A673 (cell line): ENCODE results near the gene IL4.

ENCODE experiments used
- EZH2 ChIP-seq: fragments of 200-600 bp; sonication (generic); IDR thresholded peaks from 2 replicates; pipeline ENCODE4 v1.6.1; 2017; ENCODE audit warnings: borderline replicate concordance, low read depth, mild to moderate bottlenecking, mixed read lengths, antibody characterized with exemption, low read length; ENCODE audit not compliant: poor library complexity, severe bottlenecking
- TF ChIP-seq, protein P1 (sequence below): fragments of 300-800, 200-600 bp; sonication (generic); conservative IDR thresholded peaks from 2 replicates; pipeline ENCODE4 v1.5.1; 2017; ENCODE audit warnings: low read depth, mild to moderate bottlenecking, antibody characterized with exemption, low read length, moderate library complexity, mixed read lengths

DNA sequence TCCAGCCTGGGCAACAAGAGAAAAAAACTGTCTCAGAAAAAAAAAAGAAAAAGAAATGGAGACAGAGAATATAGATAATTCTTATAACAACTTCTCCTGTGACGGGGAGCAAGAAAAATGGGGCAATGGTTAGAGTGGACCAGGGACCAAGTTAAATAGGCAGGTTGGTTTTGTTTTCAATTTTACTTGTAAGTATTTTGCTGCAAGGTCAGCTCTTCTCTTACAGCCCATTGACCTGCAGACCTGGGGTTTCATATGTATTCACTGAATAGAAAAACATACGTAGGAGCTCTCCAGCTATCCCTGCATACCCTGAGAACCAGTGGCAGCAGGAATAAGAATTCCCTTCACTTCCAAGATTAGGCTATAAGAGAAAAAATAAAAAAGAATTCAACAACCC lies 45.0 kb upstream of the IL4 start:
- TF ChIP-seq, protein P1, sequence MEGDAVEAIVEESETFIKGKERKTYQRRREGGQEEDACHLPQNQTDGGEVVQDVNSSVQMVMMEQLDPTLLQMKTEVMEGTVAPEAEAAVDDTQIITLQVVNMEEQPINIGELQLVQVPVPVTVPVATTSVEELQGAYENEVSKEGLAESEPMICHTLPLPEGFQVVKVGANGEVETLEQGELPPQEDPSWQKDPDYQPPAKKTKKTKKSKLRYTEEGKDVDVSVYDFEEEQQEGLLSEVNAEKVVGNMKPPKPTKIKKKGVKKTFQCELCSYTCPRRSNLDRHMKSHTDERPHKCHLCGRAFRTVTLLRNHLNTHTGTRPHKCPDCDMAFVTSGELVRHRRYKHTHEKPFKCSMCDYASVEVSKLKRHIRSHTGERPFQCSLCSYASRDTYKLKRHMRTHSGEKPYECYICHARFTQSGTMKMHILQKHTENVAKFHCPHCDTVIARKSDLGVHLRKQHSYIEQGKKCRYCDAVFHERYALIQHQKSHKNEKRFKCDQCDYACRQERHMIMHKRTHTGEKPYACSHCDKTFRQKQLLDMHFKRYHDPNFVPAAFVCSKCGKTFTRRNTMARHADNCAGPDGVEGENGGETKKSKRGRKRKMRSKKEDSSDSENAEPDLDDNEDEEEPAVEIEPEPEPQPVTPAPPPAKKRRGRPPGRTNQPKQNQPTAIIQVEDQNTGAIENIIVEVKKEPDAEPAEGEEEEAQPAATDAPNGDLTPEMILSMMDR, result no peak
- no peak for TF ChIP-seq EZH2
